H1 (cell line): ENCODE results near the gene NEO1. TPM values are rescaled to one million over a fixed set of nuclear protein-coding genes. Genes with fewer than 3 reads are reported as not detected.
A peak's percentile ranks its signal among the peaks of the same experiment; 100 is the strongest.

ENCODE experiments used
- CTCF ChIA-PET: fragments of 300-600 bp; sonication (Branson Sonifier 250); formaldehyde crosslinking; loops from one replicate; lab custom pipeline; 2021; ENCODE audit not compliant: partially characterized antibody; lab: Charles Lee
- POLR2A ChIA-PET: fragments of 300-600 bp; sonication (Branson Sonifier 250); formaldehyde crosslinking; loops from one replicate; lab custom pipeline; 2021; ENCODE audit warnings: inconsistent platforms; ENCODE audit not compliant: partially characterized antibody; lab: Charles Lee
- DNase-seq, 2 experiments: peaks; one replicate each; pipeline versions ENCODE4 v3.0.0 to v3.0.0-alpha.2; 2010 to 2022; ENCODE audit warnings: low spot score in 2 of 2, low read depth in 1 of 2, mixed read lengths in 1 of 2
- FAIRE-seq: peaks from 2 replicates; lab custom pipeline; 2011; peaks lifted over from hg19 to GRCh38; lab: Jason Lieb, UNC
- H2AFZ ChIP-seq: 2 replicates; pipeline ENCODE4 v1.8.1; 2012; ENCODE audit warnings: low read length, inconsistent platforms
- H2AK5ac ChIP-seq: 2 replicates; pipeline ENCODE4 v1.6.1; 2013; ENCODE audit warnings: low read depth, low read length
- H2BK120ac ChIP-seq: replicated peaks from 2 replicates; pipeline ENCODE3; 2013; ENCODE audit warnings: low read depth, low read length, inconsistent platforms
- H2BK12ac ChIP-seq: 2 replicates; pipeline ENCODE4 v1.6.1; 2013; ENCODE audit warnings: low read depth, low read length
- H2BK15ac ChIP-seq: 2 replicates; pipeline ENCODE4 v1.6.1; 2013; ENCODE audit warnings: low read length
- H2BK20ac ChIP-seq: 2 replicates; pipeline ENCODE4 v1.6.1; 2013; ENCODE audit warnings: low read length
- H2BK5ac ChIP-seq: 2 replicates; pipeline ENCODE4 v1.6.1; 2013; ENCODE audit warnings: low read depth, low read length
- H3K14ac ChIP-seq: 2 replicates; pipeline ENCODE4 v1.6.1; 2013; ENCODE audit warnings: inconsistent platforms; ENCODE audit not compliant: insufficient read length
- H3K18ac ChIP-seq: 2 replicates; pipeline ENCODE4 v1.6.1; 2013; ENCODE audit warnings: low read length; ENCODE audit errors: extremely low read depth
- H3K23ac ChIP-seq: 2 replicates; pipeline ENCODE4 v1.6.1; 2013; ENCODE audit warnings: inconsistent platforms; ENCODE audit not compliant: insufficient read length
- H3K23me2 ChIP-seq: 2 replicates; pipeline ENCODE4 v1.6.1; 2013; ENCODE audit warnings: low read depth, low read length
- H3K27ac ChIP-seq: 2 replicates; pipeline ENCODE4 v1.6.1; 2011; ENCODE audit warnings: low read depth, low read length, inconsistent platforms
- H3K27me3 ChIP-seq, 4 experiments: replicated peaks in 1 of 4; 1 replicate in 1 of 4; 2 replicates in 3 of 4; pipeline versions ENCODE4 v1.6.1 to v1.8.1; 2011 to 2013; ENCODE audit warnings: low read length in 3 of 4, mild to moderate bottlenecking in 3 of 4, inconsistent platforms in 2 of 4, mixed read lengths in 2 of 4, moderate library complexity in 1 of 4; ENCODE audit not compliant: control insufficient read depth in 3 of 4, insufficient read depth in 3 of 4; ENCODE audit errors: extremely low read depth in 1 of 4
- H3K36me3 ChIP-seq, 4 experiments: 2 replicates each; pipeline versions ENCODE4 v1.6.1 to v1.8.1; 2011 to 2013; ENCODE audit warnings: mild to moderate bottlenecking in 4 of 4, low read length in 3 of 4, moderate library complexity in 2 of 4, control low read depth in 1 of 4, inconsistent platforms in 1 of 4; ENCODE audit not compliant: insufficient read depth in 4 of 4, control insufficient read depth in 2 of 4
- H3K4ac ChIP-seq: replicated peaks from 2 replicates; pipeline ENCODE3; 2013; ENCODE audit warnings: low read length, low read depth, mixed read lengths, inconsistent platforms; ENCODE audit not compliant: insufficient read length
- H3K4me1 ChIP-seq, 4 experiments: replicated peaks in 1 of 4; 1 replicate in 1 of 4; 2 replicates in 3 of 4; pipeline versions ENCODE4 v1.6.1 to v1.8.1; 2011 to 2013; ENCODE audit warnings: low read length in 3 of 4, inconsistent platforms in 2 of 4, mixed read lengths in 1 of 4; ENCODE audit not compliant: insufficient read depth in 4 of 4, control insufficient read depth in 3 of 4
- H3K4me2 ChIP-seq, 2 experiments: 2 replicates each; pipeline versions ENCODE4 v1.6.1 to v1.8.1; 2011 to 2013; ENCODE audit warnings: low read depth in 2 of 2, low read length in 2 of 2, control low read depth in 1 of 2, inconsistent platforms in 1 of 2, mild to moderate bottlenecking in 1 of 2; ENCODE audit not compliant: insufficient read depth in 1 of 2
- H3K4me3 ChIP-seq, 4 experiments: fragments of 200-600, 300-600 bp in 1 of 4; sonication (generic), shearing (Covaris generic), sonication (Bioruptor Twin) in 1 of 4; 2 replicates each; pipeline versions ENCODE4 v1.5.1 to v1.8.1; 2011 to 2016; ENCODE audit warnings: low read length in 4 of 4, low read depth in 3 of 4, control low read depth in 2 of 4, inconsistent platforms in 2 of 4, mild to moderate bottlenecking in 2 of 4, mixed read lengths in 1 of 4, moderate library complexity in 1 of 4; ENCODE audit not compliant: insufficient read depth in 2 of 4; ENCODE audit errors: extremely low read depth in 1 of 4
- H3K56ac ChIP-seq: replicated peaks from 2 replicates; pipeline ENCODE3; 2013; ENCODE audit warnings: low read depth, mild to moderate bottlenecking, mixed read lengths, low read length, inconsistent platforms; ENCODE audit not compliant: insufficient read length
- H3K79me1 ChIP-seq: 2 replicates; pipeline ENCODE4 v1.6.1; 2013; ENCODE audit warnings: low read depth, low read length, control low read depth
- H3K79me2 ChIP-seq, 2 experiments: 2 replicates each; pipeline versions ENCODE4 v1.6.1 to v1.8.1; 2012 to 2013; ENCODE audit warnings: low read length in 2 of 2, mild to moderate bottlenecking in 2 of 2, inconsistent platforms in 1 of 2; ENCODE audit not compliant: insufficient read depth in 2 of 2, control insufficient read depth in 1 of 2
- H3K9ac ChIP-seq, 4 experiments: replicated peaks in 1 of 4; 1 replicate in 1 of 4; 2 replicates in 3 of 4; pipeline versions ENCODE4 v1.6.1 to v1.8.1; 2011 to 2013; ENCODE audit warnings: low read depth in 3 of 4, low read length in 3 of 4, control low read depth in 2 of 4, mild to moderate bottlenecking in 2 of 4, moderate library complexity in 2 of 4, inconsistent platforms in 1 of 4; ENCODE audit errors: extremely low read depth in 1 of 4
- H3K9me3 ChIP-seq, 2 experiments: 2 replicates each; pipeline versions ENCODE4 v1.6.1 to v1.8.1; 2012 to 2013; ENCODE audit warnings: mild to moderate bottlenecking in 2 of 2, moderate library complexity in 2 of 2, control low read depth in 1 of 2, inconsistent platforms in 1 of 2, low read depth in 1 of 2, low read length in 1 of 2, mixed read lengths in 1 of 2; ENCODE audit not compliant: insufficient read depth in 2 of 2
- H4K20me1 ChIP-seq, 2 experiments: replicated peaks in 1 of 2; 2 replicates each; pipeline versions ENCODE3 to v1.8.1; 2011 to 2013; ENCODE audit warnings: inconsistent platforms in 2 of 2, low read length in 2 of 2, mild to moderate bottlenecking in 1 of 2; ENCODE audit not compliant: insufficient read depth in 2 of 2, control insufficient read depth in 1 of 2
- H4K5ac ChIP-seq: 2 replicates; pipeline ENCODE4 v1.6.1; 2013; ENCODE audit warnings: low read length, low read depth, mixed read lengths, inconsistent platforms; ENCODE audit not compliant: insufficient read length
- H4K8ac ChIP-seq: 2 replicates; pipeline ENCODE4 v1.8.0; 2013; ENCODE audit warnings: mild to moderate bottlenecking, moderate library complexity, low read length, inconsistent platforms; ENCODE audit not compliant: insufficient read depth; ENCODE audit errors: extremely low read depth
- H4K91ac ChIP-seq: replicated peaks from 2 replicates; pipeline ENCODE3; 2013; ENCODE audit warnings: low read length, mixed read lengths, inconsistent platforms; ENCODE audit not compliant: insufficient read length
- CTCF ChIP-seq, 3 experiments: IDR thresholded peaks; 1 replicate in 2 of 3; 2 replicates in 1 of 3; pipeline versions ENCODE4 v1.5.1 to v1.6.1; 2011; ENCODE audit warnings: low read length in 3 of 3, mild to moderate bottlenecking in 3 of 3, inconsistent platforms in 2 of 3, low read depth in 1 of 3, moderate library complexity in 1 of 3; ENCODE audit not compliant: insufficient read depth in 1 of 3; ENCODE audit errors: control extremely low read depth in 1 of 3
- RAD21 ChIP-seq, 2 experiments: IDR thresholded peaks in 1 of 2; conservative IDR thresholded peaks in 1 of 2; 2 replicates each; pipeline ENCODE4 v1.6.1; 2011; ENCODE audit warnings: low read depth in 2 of 2, low read length in 2 of 2, improper control_type of control experiment in 1 of 2, inconsistent platforms in 1 of 2, mild to moderate bottlenecking in 1 of 2, moderate library complexity in 1 of 2
- SAP30 ChIP-seq: fragments of 300-600 bp; sonication (generic); IDR thresholded peaks from 2 replicates; pipeline ENCODE4 v1.7.1; 2012; ENCODE audit warnings: low read length, moderate library complexity, mild to moderate bottlenecking, inconsistent platforms; ENCODE audit not compliant: insufficient read depth, insufficient replicate concordance
- WGBS, 2 experiments: shearing (Covaris generic) in 1 of 2; methylation state at CpG; one replicate each; pipeline versions ENCODE4 v1.1.6 to v1.1.7; 2013 to 2015; ENCODE audit warnings: low lambda C conversion rate in 2 of 2, mixed read lengths in 2 of 2, inconsistent platforms in 1 of 2, low coverage in 1 of 2, missing lambda C conversion rate in 1 of 2; ENCODE audit not compliant: insufficient replicate concordance in 2 of 2, insufficient coverage in 1 of 2, insufficient read length in 1 of 2; ENCODE audit errors: extremely low coverage in 1 of 2, missing lambda C conversion rate in 1 of 2; 5-methylcytosine and 5-hydroxymethylcytosine counted together
- polyA plus RNA-seq, 7 experiments: library from polyadenylated mRNA; depleted of rRNA in 3 of 7; stranded (reverse) in 5 of 7; unstranded in 2 of 7; fragments of >200 nt in 5 of 7; fragments of 200-250 nt in 2 of 7; gene quantifications; 1 replicate in 5 of 7; 2 replicates in 1 of 7; 4 replicates in 1 of 7; pipeline versions ENCODE4 v1.2.1 to v1.2.3, GENCODE V29; 2011 to 2013; ENCODE audit warnings: missing spikeins in 2 of 7, mixed read lengths in 2 of 7
- total RNA-seq: library from RNA; stranded (reverse); fragmentation: NEBNext Ultra II Directional; extraction: Animal tissue kit (Norgen Biotek cat#: 25700); gene quantifications from 2 replicates; pipeline ENCODE4 v1.2.1, GENCODE V29; 2021

The NEO1 gene
- total and polyA plus RNA-seq, 2 of the 8 experiments (the other 6 are each of a cell fraction or from before 2014, with no cell fraction given), result 36.0 to 51.0 TPM

- Histone ChIP-seq H2BK5ac (no peak overlapping the region), H3K36me3 (no peaks in the 10 kb centered on the region), H3K79me1 (no peaks in the 10 kb centered on the region), H4K91ac (no peak overlapping the region), H2BK120ac (no peak overlapping the region), H3K23ac (no peak overlapping the region), H3K4me1 (no peaks in the 10 kb centered on the region), H4K5ac (no peak overlapping the region), H3K14ac (no peak overlapping the region), H3K18ac (no peak overlapping the region), H3K4me2 (no peak overlapping the region), H2BK20ac (no peak overlapping the region), H3K9me3 (no peaks in the 10 kb centered on the region), H3K23me2 (no peaks in the 10 kb centered on the region), H2BK12ac (no peak overlapping the region), H4K8ac (no peak overlapping the region), H3K79me2 (no peaks in the 10 kb centered on the region), H2AK5ac (no peak overlapping the region), H4K20me1 (peaks cover 3% of the 10 kb centered on the region in 2 experiments), H2AFZ (no peak overlapping the region), H3K56ac (no peak overlapping the region), H3K4ac (no peak overlapping the region), H3K9ac (no peak overlapping the region), H3K4me3 (no peak overlapping the region), H2BK15ac (no peak overlapping the region), H3K27ac (no peak overlapping the region), H3K27me3 (no peaks in the 10 kb centered on the region)
- DNase-seq (no peak), FAIRE-seq (peak; percentile 28)
- ChIA-PET CTCF (interaction anchor here (0.8 to 6.5 kb wide), 13 partner anchors 8 to 550 kb away, joined by 3 to 71 read pairs (median 5); no protein-coding TSS in a partner anchor), POLR2A (interaction anchor here (1.4 kb wide), 1 partner anchor 26 kb away, joined by 4 read pairs; no protein-coding TSS in a partner anchor)
- peak in 2 of 3 experiments; percentile 48 to 61; a peak in 3 of 4 replicates for TF ChIP-seq CTCF (IDR thresholded peaks at IDR 0.05; ENCODE audit: control extremely low read depth in 1 of 3, insufficient read depth in 1 of 3, low read depth in 1 of 3, low read length in 3 of 3)
- no peak for TF ChIP-seq SAP30
- peak; percentile 58 to 66 for TF ChIP-seq RAD21 (IDR thresholded peaks at IDR 0.05 in 1 of 2, conservative IDR thresholded peaks at IDR 0.05 in 1 of 2; ENCODE audit: low read depth in 2 of 2, low read length in 2 of 2)
- WGBS, 2 experiments, result 91% methylated on average over 10 of the region's 10 CpGs; no CpG with 5 or more reads in 1 of the 2 experiments
These were observed 187.4 kb downstream of the NEO1 start for GRCh38 chr15:73239564-73240215.
